HepG2 (cell line): Measurements from ENCODE around the gene RAD52. TPM values are rescaled to one million over a fixed set of nuclear protein-coding genes. Genes with fewer than 3 reads are reported as not detected.
A peak's percentile ranks its signal among the peaks of the same experiment; 100 is the strongest.

Experiments used
- HBP1 ChIP-seq: IDR thresholded peaks from 2 replicates; pipeline ENCODE4 v1.6.1; 2016; ENCODE audit warnings: low read depth, control low read depth
- JARID2 ChIP-seq: sonication (generic); formaldehyde crosslinking; IDR thresholded peaks from 2 replicates; pipeline ENCODE4 v1.8.1; 2023; ENCODE audit warnings: missing genetic modification reagents, inconsistent platforms; ENCODE audit not compliant: insufficient replicate concordance
- MAZ ChIP-seq, 2 experiments: sonication (generic) in 1 of 2; formaldehyde crosslinking in 1 of 2; IDR thresholded peaks; 2 replicates each; pipeline versions ENCODE4 v1.5.0 to v1.6.1; 2012 to 2020; ENCODE audit warnings: low read depth in 2 of 2, mild to moderate bottlenecking in 2 of 2, borderline replicate concordance in 1 of 2, improper control_type of control experiment in 1 of 2, low read length in 1 of 2, missing genetic modification reagents in 1 of 2, moderate library complexity in 1 of 2
- MTA1 ChIP-seq: sonication (generic); formaldehyde crosslinking; IDR thresholded peaks from 2 replicates; pipeline ENCODE4 v1.4.0; 2020; ENCODE audit warnings: missing genetic modification reagents, mild to moderate bottlenecking, borderline replicate concordance
- PAXIP1 ChIP-seq: sonication (generic); formaldehyde crosslinking; conservative IDR thresholded peaks from 2 replicates; pipeline ENCODE4 v1.4.0; 2020; ENCODE audit warnings: mild to moderate bottlenecking, missing genetic modification reagents, moderate library complexity
- PBX2 ChIP-seq: IDR thresholded peaks from 2 replicates; pipeline ENCODE4 v1.6.1; 2016; ENCODE audit warnings: control low read depth
- POGK ChIP-seq: sonication (generic); formaldehyde crosslinking; conservative IDR thresholded peaks from 2 replicates; pipeline ENCODE4 v1.8.0; 2022; ENCODE audit warnings: mild to moderate bottlenecking, moderate library complexity, missing genetic modification reagents
- UBTF ChIP-seq: sonication (generic); formaldehyde crosslinking; IDR thresholded peaks from 2 replicates; pipeline ENCODE4 v1.4.0; 2020; ENCODE audit warnings: mild to moderate bottlenecking, missing genetic modification reagents
- ZBTB46 ChIP-seq: sonication (generic); formaldehyde crosslinking; IDR thresholded peaks from 2 replicates; pipeline ENCODE4 v1.4.0; 2020; ENCODE audit warnings: mild to moderate bottlenecking, missing genetic modification reagents, borderline replicate concordance
- ZNF383 ChIP-seq: sonication (generic); formaldehyde crosslinking; IDR thresholded peaks from 2 replicates; pipeline ENCODE4 v1.4.0; 2020; ENCODE audit warnings: missing genetic modification reagents, mild to moderate bottlenecking, borderline replicate concordance
- ZNF746 ChIP-seq: sonication (generic); formaldehyde crosslinking; IDR thresholded peaks from 2 replicates; pipeline ENCODE4 v1.8.0; 2022; ENCODE audit warnings: mild to moderate bottlenecking, missing genetic modification reagents
- ZNF784 ChIP-seq: sonication (generic); formaldehyde crosslinking; IDR thresholded peaks from 2 replicates; pipeline ENCODE4 v1.5.1; 2020; ENCODE audit warnings: missing genetic modification reagents, mild to moderate bottlenecking, borderline replicate concordance
- polyA plus RNA-seq, 8 experiments: library from polyadenylated mRNA; depleted of rRNA in 3 of 8; stranded (reverse) in 7 of 8; unstranded in 1 of 8; fragments of >200 nt; fragmentation: Illumina TruSeq in 4 of 8; extraction: Trizol in 4 of 8; gene quantifications; 2 replicates each; pipeline versions ENCODE4 v1.2.1 to v1.2.3, GENCODE V29; 2011 to 2016; ENCODE audit warnings: low read depth in 4 of 8, missing spikeins in 1 of 8, mixed read lengths in 1 of 8; ENCODE audit not compliant: insufficient read depth in 1 of 8
- total RNA-seq, 5 experiments: library from RNA; depleted of rRNA; stranded (reverse); fragments of >200 nt; fragmentation: Illumina TruSeq; extraction: Trizol; gene quantifications; 2 replicates each; pipeline ENCODE4 v1.2.3, GENCODE V29; 2016; ENCODE audit warnings: low read depth in 1 of 5

RAD52 gene
- total and polyA plus RNA-seq, 2 of the 13 experiments (the other 11 are each of a cell fraction or from before 2014, with no cell fraction given) = 14.3 to 19.9 TPM

GRCh38 chr12:949453-950191 is at the start of gene RAD52 (continued):
- no peak for TF ChIP-seq ZNF383 (CRISPR knock-in tag)
- peak; percentile 43 for TF ChIP-seq PAXIP1 (CRISPR knock-in tag)
- TF ChIP-seq UBTF = peak; percentile 83; the same call in 1 of the 2 replicates
- no peak for TF ChIP-seq MAZ (IDR thresholded peaks at IDR 0.05; ENCODE audit: borderline replicate concordance, low read depth, low read length)
- TF ChIP-seq MAZ (CRISPR knock-in tag; IDR thresholded peaks at IDR 0.05; ENCODE audit: low read depth) = peak; percentile 82
- TF ChIP-seq HBP1 (CRISPR knock-in tag) = no peak
- TF ChIP-seq ZBTB46 = no peak
- TF ChIP-seq ZNF784 (CRISPR knock-in tag) = peak; percentile 65; the same call in 1 of the 2 replicates
- no peak for TF ChIP-seq JARID2 (CRISPR knock-in tag)
- 0 out of 2 replicates have a peak, but pooled peaks have one; percentile 32 for TF ChIP-seq ZNF746 (CRISPR knock-in tag)
- peak; percentile 65 for TF ChIP-seq MTA1 (CRISPR knock-in tag)
- TF ChIP-seq POGK (CRISPR knock-in tag) = peak; percentile 77; the same call in 1 of the 2 replicates
- no peak for TF ChIP-seq PBX2 (CRISPR knock-in tag)
